ENCODE data around the gene ARHGAP15.
A peak's percentile ranks its signal among the peaks of the same experiment; 100 is the strongest.

The ARHGAP15 gene

GRCh38 chr2:143128681-143129580, at the start of gene ARHGAP15:
TSS of gene ARHGAP15 (plus strand) at chr2:143129419.
- H3K4me1 ChIP-seq (ENCODE audit: control insufficient read depth in 1 of 2, insufficient read depth in 1 of 2, low read depth in 1 of 2, low read length in 1 of 2): peaks cover 84 to 90% of the 10 kb centered on the region in 2 experiments
- H3K27me3 ChIP-seq: no peaks in the 10 kb centered on the region
- H3K36me3 ChIP-seq: no peaks in the 10 kb centered on the region
- H3K27ac ChIP-seq: peak within 1 kb of the TSS; percentile 95
- peak within 1 kb of the TSS; percentile 59 to 69 for H3K4me3 ChIP-seq (ENCODE audit: low read depth in 1 of 2, low read length in 1 of 2)
- no peak for TF ChIP-seq CTCF (IDR thresholded peaks at IDR 0.05)
- no peaks in the 10 kb centered on the region for H3K9me3 ChIP-seq

GRCh38 chr2:143081616-143082015, 47.6 kb upstream of the ARHGAP15 start:
- no peak for TF ChIP-seq CTCF (IDR thresholded peaks at IDR 0.05)
- H3K4me3 ChIP-seq (ENCODE audit: low read depth in 1 of 2, low read length in 1 of 2): no peak overlapping the region
- H3K9me3 ChIP-seq: no peaks in the 10 kb centered on the region

GRCh38 chr2:143083636-143084035, 45.6 kb upstream of the ARHGAP15 start:
- H3K27ac ChIP-seq: peak overlapping the region; percentile 77
- no peaks in the 10 kb centered on the region for H3K27me3 ChIP-seq
- TF ChIP-seq CTCF (IDR thresholded peaks at IDR 0.05): no peak
- H3K9me3 ChIP-seq: no peaks in the 10 kb centered on the region
- H3K36me3 ChIP-seq: no peaks in the 10 kb centered on the region
- peak overlapping the region; percentile 2 to 22 for H3K4me3 ChIP-seq (ENCODE audit: low read depth in 1 of 2, low read length in 1 of 2)
- peaks cover 19 to 33% of the 10 kb centered on the region in 2 experiments for H3K4me1 ChIP-seq (ENCODE audit: control insufficient read depth in 1 of 2, insufficient read depth in 1 of 2, low read depth in 1 of 2, low read length in 1 of 2)

More at GRCh38 chr2:143081616-143082015, 47.6 kb upstream of the ARHGAP15 start:
- no peak overlapping the region for H3K27ac ChIP-seq
- peaks cover 19 to 29% of the 10 kb centered on the region in 2 experiments for H3K4me1 ChIP-seq (ENCODE audit: control insufficient read depth in 1 of 2, insufficient read depth in 1 of 2, low read depth in 1 of 2, low read length in 1 of 2)
- no peaks in the 10 kb centered on the region for H3K27me3 ChIP-seq
- H3K36me3 ChIP-seq: no peaks in the 10 kb centered on the region

- H3K4me1 ChIP-seq (ENCODE audit: control insufficient read depth in 1 of 2, insufficient read depth in 1 of 2, low read depth in 1 of 2, low read length in 1 of 2): peaks cover 19 to 33% of the 10 kb centered on the region in 2 experiments
- no peaks in the 10 kb centered on the region for H3K36me3 ChIP-seq
- no peaks in the 10 kb centered on the region for H3K27me3 ChIP-seq
- TF ChIP-seq CTCF (IDR thresholded peaks at IDR 0.05): no peak
- peak overlapping the region; percentile 77 for H3K27ac ChIP-seq
- H3K9me3 ChIP-seq: no peaks in the 10 kb centered on the region
- H3K4me3 ChIP-seq (ENCODE audit: low read depth in 1 of 2, low read length in 1 of 2): no peak overlapping the region
Observed at GRCh38 chr2:143084462-143084861, 44.8 kb upstream of the ARHGAP15 start.

- H3K27me3 ChIP-seq: no peaks in the 10 kb centered on the region
- H3K27ac ChIP-seq: peak overlapping the region; percentile 77
- H3K9me3 ChIP-seq: no peaks in the 10 kb centered on the region
- H3K4me3 ChIP-seq (ENCODE audit: low read depth in 1 of 2, low read length in 1 of 2): no peak overlapping the region
- peaks cover 19 to 33% of the 10 kb centered on the region in 2 experiments for H3K4me1 ChIP-seq (ENCODE audit: control insufficient read depth in 1 of 2, insufficient read depth in 1 of 2, low read depth in 1 of 2, low read length in 1 of 2)
- no peak for TF ChIP-seq CTCF (IDR thresholded peaks at IDR 0.05)
- H3K36me3 ChIP-seq: no peaks in the 10 kb centered on the region
Observed at GRCh38 chr2:143085125-143085784, 44.0 kb upstream of the ARHGAP15 start.

Measured in neutrophil (primary cell).